Neural cell (in vitro differentiated cells): Measurements from ENCODE around the gene ARID3A. TPM values are rescaled to one million over a fixed set of nuclear protein-coding genes. Genes with fewer than 3 reads are reported as not detected.

Source experiments
- H2AFZ ChIP-seq: fragments of 200-600, 300-800 bp; sonication (generic), shearing (Covaris generic); 2 replicates; pipeline ENCODE4 v1.6.0; 2014; ENCODE audit warnings: low read depth, mild to moderate bottlenecking, antibody characterized with exemption, low read length, moderate library complexity
- H3F3A ChIP-seq: fragments of 200-600 bp; shearing (Covaris generic); 2 replicates; pipeline ENCODE4 v1.6.1; 2016; ENCODE audit warnings: mild to moderate bottlenecking, moderate library complexity, mixed read lengths, antibody characterized with exemption, low read length; ENCODE audit not compliant: insufficient read depth, poor library complexity, severe bottlenecking
- H3K27ac ChIP-seq: fragments of 200-600, 300-800 bp; sonication (generic), shearing (Covaris generic); 2 replicates; pipeline ENCODE4 v1.5.1; 2014; ENCODE audit warnings: mild to moderate bottlenecking, low read length, moderate library complexity
- H3K27me3 ChIP-seq: fragments of 300-800, 200-600 bp; sonication (generic), shearing (Covaris generic); 2 replicates; pipeline ENCODE4 v1.6.0; 2014; ENCODE audit warnings: mild to moderate bottlenecking, low read depth, low read length, moderate library complexity; ENCODE audit not compliant: insufficient read depth
- H3K36me3 ChIP-seq: fragments of 300-800, 200-600 bp; sonication (generic), shearing (Covaris generic); 2 replicates; pipeline ENCODE4 v1.5.1; 2014; ENCODE audit warnings: mild to moderate bottlenecking, antibody characterized with exemption, low read length, moderate library complexity; ENCODE audit not compliant: insufficient read depth
- H3K4me2 ChIP-seq: fragments of 300-800, 200-600 bp; sonication (generic), shearing (Covaris generic); 2 replicates; pipeline ENCODE4 v1.6.0; 2014; ENCODE audit warnings: mild to moderate bottlenecking, low read length
- H3K4me3 ChIP-seq: fragments of 300-800, 200-600 bp; sonication (generic), shearing (Covaris generic); 2 replicates; pipeline ENCODE4 v1.5.1; 2014; ENCODE audit warnings: mild to moderate bottlenecking, low read length, moderate library complexity
- H3K79me2 ChIP-seq: fragments of 200-600 bp; shearing (Covaris generic); replicated peaks from 2 replicates; pipeline ENCODE4 v1.6.0; 2014; ENCODE audit warnings: mild to moderate bottlenecking, low read length, moderate library complexity; ENCODE audit not compliant: insufficient read depth
- H3K9ac ChIP-seq: fragments of 300-800, 200-600 bp; sonication (generic), shearing (Covaris generic); 2 replicates; pipeline ENCODE4 v1.6.1; 2016; ENCODE audit warnings: mild to moderate bottlenecking, low read length, mixed read lengths
- H3K9me2 ChIP-seq: fragments of 200-600 bp; shearing (Covaris generic); 2 replicates; pipeline ENCODE4 v1.6.1; 2016; ENCODE audit warnings: mild to moderate bottlenecking, low read length, mixed read lengths; ENCODE audit not compliant: insufficient read depth
- H3K9me3 ChIP-seq: fragments of 200-600, 300-800 bp; sonication (generic), shearing (Covaris generic); 2 replicates; pipeline ENCODE4 v1.6.1; 2016; ENCODE audit warnings: mild to moderate bottlenecking, mixed run types, low read length, moderate library complexity, mixed read lengths
- H4K20me1 ChIP-seq: fragments of 200-600 bp; shearing (Covaris generic); 2 replicates; pipeline ENCODE4 v1.6.1; 2016; ENCODE audit warnings: mild to moderate bottlenecking, mixed run types; ENCODE audit not compliant: insufficient read depth
- CTCF ChIP-seq: fragments of 450-650 bp; IDR thresholded peaks from 2 replicates; pipeline ENCODE4 v1.5.1; 2014; ENCODE audit warnings: antibody characterized with exemption, mild to moderate bottlenecking, moderate library complexity; ENCODE audit not compliant: poor library complexity, severe bottlenecking
- EP300 ChIP-seq: fragments of 450-650 bp; conservative IDR thresholded peaks from 2 replicates; pipeline ENCODE4 v1.6.1; 2014; ENCODE audit warnings: antibody characterized with exemption, mild to moderate bottlenecking, moderate library complexity; ENCODE audit not compliant: poor library complexity, severe bottlenecking
- EZH2 ChIP-seq: fragments of 200-600, 300-800 bp; shearing (Covaris generic), sonication (generic); IDR thresholded peaks from 2 replicates; pipeline ENCODE4 v1.6.1; 2014; ENCODE audit warnings: antibody characterized with exemption, low read length, borderline replicate concordance, mild to moderate bottlenecking; ENCODE audit not compliant: insufficient read depth, poor library complexity, severe bottlenecking
- MXI1 ChIP-seq: fragments of 450-650 bp; conservative IDR thresholded peaks from 2 replicates; pipeline ENCODE4 v1.6.1; 2014; ENCODE audit warnings: antibody characterized with exemption, mild to moderate bottlenecking; ENCODE audit not compliant: poor library complexity, severe bottlenecking
- POLR2AphosphoS5 ChIP-seq: IDR thresholded peaks from 2 replicates; pipeline ENCODE4 v1.6.1; 2012
- RAD21 ChIP-seq: fragments of 450-650 bp; conservative IDR thresholded peaks from 2 replicates; pipeline ENCODE4 v1.6.1; 2014; ENCODE audit warnings: antibody characterized with exemption, mild to moderate bottlenecking, moderate library complexity
- REST ChIP-seq: IDR thresholded peaks from 2 replicates; pipeline ENCODE4 v1.6.1; 2012; ENCODE audit warnings: borderline replicate concordance
- SMC3 ChIP-seq: fragments of 450-650 bp; conservative IDR thresholded peaks from 2 replicates; pipeline ENCODE4 v1.6.1; 2014; ENCODE audit warnings: antibody characterized with exemption, mild to moderate bottlenecking, moderate library complexity; ENCODE audit not compliant: poor library complexity
- TAF1 ChIP-seq: IDR thresholded peaks from 2 replicates; pipeline ENCODE4 v1.6.1; 2012; ENCODE audit warnings: low read depth
- polyA plus RNA-seq: library from polyadenylated mRNA; depleted of rRNA; stranded (reverse); fragments of >200 nt; gene quantifications from 2 replicates; pipeline ENCODE4 v1.2.3, GENCODE V29; 2014

Gene ARID3A
- polyA plus RNA-seq, 1 donor from 2014 or later: 11.4 TPM

- Histone ChIP-seq H3K9me2 (no peaks in the 10 kb centered on the region), H3K36me3 (no peaks in the 10 kb centered on the region), H3K9me3 (no peaks in the 10 kb centered on the region), H2AFZ (no peak overlapping the region), H3K4me2 (no peak overlapping the region), H3K9ac (no peak overlapping the region), H3K27me3 (no peaks in the 10 kb centered on the region), H3K79me2 (no peaks in the 10 kb centered on the region), H3F3A (no peaks in the 10 kb centered on the region), H3K27ac (no peak overlapping the region), H3K4me3 (no peak overlapping the region), H4K20me1 (no peaks in the 10 kb centered on the region)
- TF ChIP-seq EZH2 (no peak), CTCF (no peak), REST (no peak), MXI1 (no peak), TAF1 (no peak), RAD21 (no peak), POLR2AphosphoS5 (no peak), EP300 (no peak), SMC3 (no peak)
Measured at GRCh38 chr19:950352-951066, 24.7 kb downstream of the ARID3A start.

- Histone ChIP-seq H2AFZ (no peak overlapping the region), H3K4me2 (no peak overlapping the region), H3K9me2 (no peaks in the 10 kb centered on the region), H3K9me3 (no peaks in the 10 kb centered on the region), H3K79me2 (no peaks in the 10 kb centered on the region), H3K27me3 (no peaks in the 10 kb centered on the region), H4K20me1 (no peaks in the 10 kb centered on the region), H3F3A (no peaks in the 10 kb centered on the region), H3K27ac (no peak overlapping the region), H3K36me3 (no peaks in the 10 kb centered on the region), H3K4me3 (no peak overlapping the region), H3K9ac (no peak overlapping the region)
- no peak for TF ChIP-seq CTCF
- TF ChIP-seq REST: no peak
- no peak for TF ChIP-seq MXI1
- no peak for TF ChIP-seq TAF1
- TF ChIP-seq SMC3: no peak
- no peak for TF ChIP-seq POLR2AphosphoS5
- TF ChIP-seq EZH2: no peak
- no peak for TF ChIP-seq EP300
- no peak for TF ChIP-seq RAD21
Measured at GRCh38 chr19:952049-952679, 26.3 kb downstream of the ARID3A start.
